ENCODE measurements around the gene ASB5.

The ASB5 gene

GRCh38 chr4:176277162-176277904 is 8.3 kb upstream of the ASB5 start:
- peak; percentile 65 for DNase-seq

GRCh38 chr4:176276710-176277109 is 7.7 kb upstream of the ASB5 start:
- no peak for DNase-seq

- DNase-seq: no peak
These were observed 5.4 kb upstream of the ASB5 start for GRCh38 chr4:176274441-176274840.

GRCh38 chr4:176273736-176274135 is 4.7 kb upstream of the ASB5 start:
- no peak for DNase-seq

- DNase-seq: no peak
These were observed 3.8 kb upstream of the ASB5 start for GRCh38 chr4:176272799-176273198.

- DNase-seq: no peak
These were observed 2.7 kb upstream of the ASB5 start for GRCh38 chr4:176271749-176272148.

GRCh38 chr4:176270669-176271068 is 1.6 kb upstream of the ASB5 start:
- DNase-seq: no peak

- no peak for DNase-seq
These were observed 3.0 kb downstream of the ASB5 start for GRCh38 chr4:176266026-176266425.

- DNase-seq: no peak
These were observed 6.8 kb downstream of the ASB5 start for GRCh38 chr4:176262243-176262642.

GRCh38 chr4:176261481-176261880 is 7.5 kb downstream of the ASB5 start:
- no peak for DNase-seq

- DNase-seq: no peak
These were observed 8.0 kb downstream of the ASB5 start for GRCh38 chr4:176261018-176261417.

- no peak for DNase-seq
These were observed 9.5 kb downstream of the ASB5 start for GRCh38 chr4:176259330-176260090.

- no peak for DNase-seq
These were observed 10.9 kb downstream of the ASB5 start for GRCh38 chr4:176258135-176258534.

GRCh38 chr4:176256921-176257320 is 12.1 kb downstream of the ASB5 start:
- DNase-seq: no peak

GRCh38 chr4:176242764-176243347 is 26.2 kb downstream of the ASB5 start:
- DNase-seq: no peak

GRCh38 chr4:176241703-176242102 is 27.3 kb downstream of the ASB5 start:
- no peak for DNase-seq

- no peak for DNase-seq
These were observed 30.2 kb downstream of the ASB5 start for GRCh38 chr4:176238826-176239225.

- DNase-seq: no peak
These were observed 30.8 kb downstream of the ASB5 start for GRCh38 chr4:176238157-176238610.

GRCh38 chr4:176236946-176237345 is 32.1 kb downstream of the ASB5 start:
- no peak for DNase-seq

GRCh38 chr4:176230836-176231235 is 38.2 kb downstream of the ASB5 start:
- no peak for DNase-seq

- DNase-seq: no peak
These were observed 39.4 kb downstream of the ASB5 start for GRCh38 chr4:176229645-176230044.

GRCh38 chr4:176226736-176227135 is 42.3 kb downstream of the ASB5 start:
- no peak for DNase-seq

- DNase-seq: no peak
These were observed 45.5 kb downstream of the ASB5 start for GRCh38 chr4:176223561-176223960.

GRCh38 chr4:176222149-176222548 is 46.9 kb downstream of the ASB5 start:
- DNase-seq: no peak

All from hematopoietic multipotent progenitor cell treated with erythropoietin and hydrocortisone succinate and interleukin-3 and kit ligand, for 6 days (in vitro differentiated cells).